IgD-negative memory B cell (primary cell): ENCODE measurements around the gene SGCA. TPM values are rescaled to one million over a fixed set of nuclear protein-coding genes. Genes with fewer than 3 reads are reported as not detected.

Experiments
- H3K27ac Mint-ChIP-seq, 3 donors: one replicate each; pipeline ENCODE4 v1.8.0; 2020 to 2022; ENCODE audit warnings: mild to moderate bottlenecking in 3 of 3, mixed read lengths in 3 of 3, moderate library complexity in 1 of 3
- H3K27me3 Mint-ChIP-seq: one replicate; pipeline ENCODE4 v1.8.0; 2021; ENCODE audit warnings: mixed read lengths
- H3K36me3 Mint-ChIP-seq: one replicate; pipeline ENCODE4 v1.8.0; 2020; ENCODE audit warnings: mild to moderate bottlenecking, mixed read lengths
- H3K4me1 Mint-ChIP-seq, 3 donors: one replicate each; pipeline ENCODE4 v1.8.0; 2020 to 2022; ENCODE audit warnings: mixed read lengths in 3 of 3, mild to moderate bottlenecking in 1 of 3
- H3K4me3 Mint-ChIP-seq, 4 donors: one replicate each; pipeline ENCODE4 v1.8.0; 2020 to 2022; ENCODE audit warnings: mild to moderate bottlenecking in 4 of 4, mixed read lengths in 4 of 4, moderate library complexity in 3 of 4
- H3K9me3 Mint-ChIP-seq, 3 donors: one replicate each; pipeline ENCODE4 v1.8.0; 2020 to 2021; ENCODE audit warnings: mixed read lengths in 3 of 3, mild to moderate bottlenecking in 1 of 3
- polyA plus RNA-seq: library from polyadenylated mRNA; unstranded; fragments of 300-500 nt; fragmentation: Illumina TruSeq; gene quantifications from one replicate; pipeline ENCODE4 v1.2.3, GENCODE V29; 2021

The SGCA gene
- polyA plus RNA-seq, 1 donor from 2014 or later: 2.9 TPM

- H3K27ac Mint-ChIP-seq: no peak overlapping the region
- peaks cover 3% of the 10 kb centered on the region for H3K27me3 Mint-ChIP-seq
- no peak overlapping the region for H3K4me3 Mint-ChIP-seq
- peaks cover 4 to 11% (median 5%) of the 10 kb centered on the region in 3 donors for H3K4me1 Mint-ChIP-seq
- H3K36me3 Mint-ChIP-seq: peaks cover 1% of the 10 kb centered on the region
- H3K9me3 Mint-ChIP-seq: no peaks in the 10 kb centered on the region
These were observed 8.6 kb downstream of the SGCA start for GRCh38 chr17:50174444-50174843.

- Mint-ChIP-seq H3K4me1 (peaks cover 4 to 9% (median 5%) of the 10 kb centered on the region in 3 donors), H3K4me3 (no peak overlapping the region), H3K27ac (no peak overlapping the region), H3K9me3 (no peaks in the 10 kb centered on the region), H3K27me3 (peaks cover 3% of the 10 kb centered on the region), H3K36me3 (peaks cover 2% of the 10 kb centered on the region)
These were observed 9.4 kb downstream of the SGCA start for GRCh38 chr17:50175035-50175807.

- Mint-ChIP-seq H3K4me3 (no peak overlapping the region), H3K4me1 (peaks cover 7 to 9% (median 8%) of the 10 kb centered on the region in 3 donors), H3K27me3 (peaks cover 3% of the 10 kb centered on the region), H3K27ac (peak overlapping the region in 1 of 3 donors; percentile 24), H3K9me3 (no peaks in the 10 kb centered on the region), H3K36me3 (peaks cover 3% of the 10 kb centered on the region)
These were observed 11.0 kb downstream of the SGCA start for GRCh38 chr17:50176559-50177357.

GRCh38 chr17:50177476-50177875 is 11.7 kb downstream of the SGCA start:
- H3K4me1 Mint-ChIP-seq: peaks cover 9 to 10% (median 9%) of the 10 kb centered on the region in 3 donors
- H3K36me3 Mint-ChIP-seq: peaks cover 3% of the 10 kb centered on the region
- peaks cover 3% of the 10 kb centered on the region for H3K27me3 Mint-ChIP-seq
- H3K4me3 Mint-ChIP-seq: no peak overlapping the region
- H3K27ac Mint-ChIP-seq: peak overlapping the region in 1 of 3 donors; percentile 24
- no peaks in the 10 kb centered on the region for H3K9me3 Mint-ChIP-seq

- peak overlapping the region in 2 of 3 donors; percentile 17 to 56 for H3K27ac Mint-ChIP-seq
- H3K4me1 Mint-ChIP-seq: peaks cover 11 to 16% (median 15%) of the 10 kb centered on the region in 3 donors
- H3K4me3 Mint-ChIP-seq: peak overlapping the region in 3 of 4 donors; percentile 46 to 93 (median 76)
- no peaks in the 10 kb centered on the region for H3K9me3 Mint-ChIP-seq
- H3K27me3 Mint-ChIP-seq: peaks cover 3% of the 10 kb centered on the region
- peaks cover 3% of the 10 kb centered on the region for H3K36me3 Mint-ChIP-seq
These were observed 12.4 kb downstream of the SGCA start for GRCh38 chr17:50177983-50178834.

GRCh38 chr17:50180111-50180510 is 14.3 kb downstream of the SGCA start:
- peaks cover 26 to 27% (median 26%) of the 10 kb centered on the region in 3 donors for H3K4me1 Mint-ChIP-seq
- peaks cover 3% of the 10 kb centered on the region for H3K27me3 Mint-ChIP-seq
- no peak overlapping the region for H3K4me3 Mint-ChIP-seq
- H3K9me3 Mint-ChIP-seq: no peaks in the 10 kb centered on the region
- H3K36me3 Mint-ChIP-seq: peaks cover 3% of the 10 kb centered on the region
- no peak overlapping the region for H3K27ac Mint-ChIP-seq

- H3K4me1 Mint-ChIP-seq: peaks cover 27 to 30% (median 30%) of the 10 kb centered on the region in 3 donors
- peak overlapping the region in 1 of 4 donors; percentile 28 for H3K4me3 Mint-ChIP-seq
- no peaks in the 10 kb centered on the region for H3K9me3 Mint-ChIP-seq
- H3K36me3 Mint-ChIP-seq: peaks cover 3% of the 10 kb centered on the region
- H3K27ac Mint-ChIP-seq: no peak overlapping the region
- peaks cover 3% of the 10 kb centered on the region for H3K27me3 Mint-ChIP-seq
These were observed 14.8 kb downstream of the SGCA start for GRCh38 chr17:50180620-50181019.

- peaks cover 3% of the 10 kb centered on the region for H3K36me3 Mint-ChIP-seq
- H3K4me3 Mint-ChIP-seq: no peak overlapping the region
- no peaks in the 10 kb centered on the region for H3K9me3 Mint-ChIP-seq
- peaks cover 27 to 31% (median 30%) of the 10 kb centered on the region in 3 donors for H3K4me1 Mint-ChIP-seq
- H3K27me3 Mint-ChIP-seq: peaks cover 3% of the 10 kb centered on the region
- no peak overlapping the region for H3K27ac Mint-ChIP-seq
These were observed 15.3 kb downstream of the SGCA start for GRCh38 chr17:50181144-50181543.

GRCh38 chr17:50181591-50182560 is 16.1 kb downstream of the SGCA start:
- peak overlapping the region in 1 of 4 donors; percentile 11 for H3K4me3 Mint-ChIP-seq
- peaks cover 3% of the 10 kb centered on the region for H3K27me3 Mint-ChIP-seq
- peaks cover 3% of the 10 kb centered on the region for H3K36me3 Mint-ChIP-seq
- H3K4me1 Mint-ChIP-seq: peaks cover 27 to 31% (median 30%) of the 10 kb centered on the region in 3 donors
- H3K9me3 Mint-ChIP-seq: no peaks in the 10 kb centered on the region
- peak overlapping the region in 1 of 3 donors; percentile 69 for H3K27ac Mint-ChIP-seq

- Mint-ChIP-seq H3K4me1 (peaks cover 27 to 33% (median 30%) of the 10 kb centered on the region in 3 donors), H3K36me3 (peaks cover 3% of the 10 kb centered on the region), H3K4me3 (peak overlapping the region in 2 of 4 donors; percentile 86 to 87), H3K27me3 (peaks cover 3% of the 10 kb centered on the region), H3K9me3 (no peaks in the 10 kb centered on the region), H3K27ac (no peak overlapping the region)
These were observed 17.1 kb downstream of the SGCA start for GRCh38 chr17:50182783-50183420.

GRCh38 chr17:50183421-50183994 is 17.7 kb downstream of the SGCA start:
- peak overlapping the region in 2 of 3 donors; percentile 1 to 68 for H3K27ac Mint-ChIP-seq
- H3K4me3 Mint-ChIP-seq: peak overlapping the region in 3 of 4 donors; percentile 28 to 87 (median 43)
- no peaks in the 10 kb centered on the region for H3K9me3 Mint-ChIP-seq
- H3K27me3 Mint-ChIP-seq: peaks cover under 1% of the 10 kb centered on the region
- peaks cover 1% of the 10 kb centered on the region for H3K36me3 Mint-ChIP-seq
- H3K4me1 Mint-ChIP-seq: peaks cover 22 to 30% (median 25%) of the 10 kb centered on the region in 3 donors

GRCh38 chr17:50184064-50184463 is 18.3 kb downstream of the SGCA start:
- no peaks in the 10 kb centered on the region for H3K27me3 Mint-ChIP-seq
- H3K9me3 Mint-ChIP-seq: no peaks in the 10 kb centered on the region
- H3K4me3 Mint-ChIP-seq: peak overlapping the region in 3 of 4 donors; percentile 28 to 87 (median 43)
- peaks cover 18 to 30% (median 24%) of the 10 kb centered on the region in 3 donors for H3K4me1 Mint-ChIP-seq
- peaks cover 1% of the 10 kb centered on the region for H3K36me3 Mint-ChIP-seq
- H3K27ac Mint-ChIP-seq: peak overlapping the region in 2 of 3 donors; percentile 1 to 71
